HG03139 (cell line): Measurements from ENCODE around the gene PMCH.
"Not testable (repeated sequence)": the region's sequence is repeated elsewhere in the genome, so short reads cannot be mapped to it uniquely, and the experiment has no call there.

ENCODE experiments used
- ATAC-seq: cut with Tn5 transposase; IDR thresholded peaks from one replicate; pipeline ENCODE4 v1.9.1; 2021; ENCODE audit not compliant: unreplicated experiment

Gene PMCH, protein sequence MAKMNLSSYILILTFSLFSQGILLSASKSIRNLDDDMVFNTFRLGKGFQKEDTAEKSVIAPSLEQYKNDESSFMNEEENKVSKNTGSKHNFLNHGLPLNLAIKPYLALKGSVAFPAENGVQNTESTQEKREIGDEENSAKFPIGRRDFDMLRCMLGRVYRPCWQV

GRCh38 chr12:102197789-102198188 lies at the start of gene PMCH:
TSS of gene PMCH (minus strand) at chr12:102197833. CDS start at chr12:102197770, 63 bp downstream.
- no peak for ATAC-seq

DNA sequence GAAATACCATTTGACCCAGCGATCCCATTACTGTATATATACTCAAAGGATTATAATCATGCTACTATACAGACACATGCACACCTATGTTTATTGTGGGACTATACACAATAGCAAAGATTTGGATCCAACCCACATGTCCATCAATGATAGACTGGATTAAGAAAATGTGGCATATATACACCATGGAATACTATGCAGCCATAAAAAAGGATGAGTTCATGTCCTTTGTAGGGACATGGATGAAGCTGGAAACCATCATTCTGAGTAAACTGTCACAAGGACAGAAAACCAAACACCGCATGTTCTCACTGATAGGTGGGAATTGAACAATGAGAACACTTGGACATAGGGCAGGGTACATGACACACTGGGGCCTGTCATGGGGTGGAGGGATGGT lies 43.2 kb upstream of the PMCH start:
- not testable (repeated sequence) for ATAC-seq

GRCh38 chr12:102234599-102234998 lies 37.0 kb upstream of the PMCH start:
- no peak for ATAC-seq

GRCh38 chr12:102232446-102232845 lies 34.8 kb upstream of the PMCH start:
- no peak for ATAC-seq

DNA sequence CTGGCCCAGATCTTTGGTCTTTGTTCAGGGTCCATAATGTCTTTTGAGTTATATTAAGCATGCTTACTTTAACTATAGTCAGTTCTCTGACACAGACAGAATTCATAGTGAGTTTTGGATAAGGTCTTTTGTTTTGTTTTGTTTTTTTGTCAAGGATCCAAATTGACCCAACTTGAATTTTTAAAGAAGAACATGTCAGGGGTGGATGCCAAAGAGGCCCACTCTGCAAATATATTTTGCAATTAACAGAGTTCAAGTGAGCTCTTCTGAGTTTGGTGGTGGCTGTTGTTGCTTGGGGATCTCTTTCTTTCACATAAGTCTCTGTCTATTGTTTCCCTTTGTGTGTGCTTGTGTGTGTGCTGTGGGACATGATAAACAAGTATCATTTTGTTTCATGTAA lies 34.4 kb upstream of the PMCH start:
- no peak for ATAC-seq

DNA sequence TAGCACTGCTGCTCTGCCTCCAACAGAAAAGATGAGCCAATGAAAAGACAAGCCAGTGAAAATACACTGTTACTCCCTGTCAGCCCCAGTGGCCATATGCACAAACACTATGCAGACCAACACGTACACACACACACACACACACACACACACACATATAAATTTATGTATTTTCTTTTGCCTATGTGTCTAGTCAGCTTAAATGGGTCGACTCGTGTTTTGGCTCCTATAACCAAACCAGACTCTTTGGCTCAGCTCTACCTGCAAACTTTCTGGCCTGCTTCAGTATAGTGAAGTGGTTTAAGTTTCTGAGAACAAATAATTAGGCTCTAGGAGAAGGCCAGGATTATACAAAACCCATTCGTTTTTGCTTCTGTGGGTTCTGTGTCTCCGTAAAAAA lies 30.3 kb upstream of the PMCH start:
- ATAC-seq, result no peak

GRCh38 chr12:102220736-102221135 lies 23.1 kb upstream of the PMCH start:
- ATAC-seq, result no peak

DNA sequence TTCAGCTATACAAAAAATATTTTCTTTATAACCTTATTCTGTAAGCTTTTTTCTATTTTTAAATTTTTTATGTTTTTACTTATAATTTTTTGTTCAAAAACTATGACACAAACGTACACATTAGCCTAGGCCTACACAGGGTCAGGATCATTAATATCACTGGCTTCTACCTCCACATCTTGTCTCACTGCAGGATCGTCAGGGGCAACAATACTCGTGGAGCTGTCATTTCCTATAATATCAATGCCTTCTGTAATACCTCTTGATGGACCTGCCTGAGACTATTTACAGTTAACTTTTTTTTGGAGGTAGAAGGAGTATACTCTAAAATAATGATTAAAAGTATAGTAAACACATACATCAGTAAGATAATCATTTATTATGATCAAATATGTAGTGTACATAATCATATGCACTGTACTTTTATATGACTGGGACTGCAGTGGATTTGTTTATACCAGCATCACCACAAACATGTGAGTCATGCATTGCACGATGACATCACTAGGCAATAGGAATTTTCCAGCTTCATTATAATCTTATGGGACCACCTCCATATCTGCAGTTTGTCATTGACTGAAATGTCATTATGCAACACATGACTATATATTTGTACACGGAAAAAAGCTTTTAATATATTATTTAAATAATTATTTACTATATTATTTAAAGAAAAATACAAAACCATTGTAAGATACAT lies 18.5 kb upstream of the PMCH start:
- no peak for ATAC-seq

- ATAC-seq, result no peak
Measured at GRCh38 chr12:102204025-102204424, 6.4 kb upstream of the PMCH start.

DNA sequence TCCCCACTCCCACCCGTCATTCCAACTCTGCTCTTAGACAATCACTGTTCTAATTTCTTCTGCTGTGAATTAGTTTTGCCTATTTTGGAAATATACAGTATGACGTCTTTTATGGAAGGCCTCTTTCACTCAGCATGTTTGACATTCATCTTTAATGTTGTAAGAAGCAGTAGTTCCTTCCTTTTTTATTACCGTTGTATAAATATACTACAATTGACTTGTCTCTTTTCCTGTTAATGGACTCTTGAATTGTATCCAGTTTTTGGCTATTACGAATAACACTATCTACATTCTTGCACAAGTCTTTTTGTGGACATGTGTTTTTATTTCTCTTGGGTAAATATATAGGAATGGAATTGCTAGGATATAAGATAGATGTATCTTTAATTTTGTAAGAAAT lies 4.9 kb upstream of the PMCH start:
- no peak for ATAC-seq

GRCh38 chr12:102201436-102202061 lies 3.9 kb upstream of the PMCH start:
- ATAC-seq, result no peak

GRCh38 chr12:102195826-102196225 lies 1.8 kb downstream of the PMCH start:
- no peak for ATAC-seq

DNA sequence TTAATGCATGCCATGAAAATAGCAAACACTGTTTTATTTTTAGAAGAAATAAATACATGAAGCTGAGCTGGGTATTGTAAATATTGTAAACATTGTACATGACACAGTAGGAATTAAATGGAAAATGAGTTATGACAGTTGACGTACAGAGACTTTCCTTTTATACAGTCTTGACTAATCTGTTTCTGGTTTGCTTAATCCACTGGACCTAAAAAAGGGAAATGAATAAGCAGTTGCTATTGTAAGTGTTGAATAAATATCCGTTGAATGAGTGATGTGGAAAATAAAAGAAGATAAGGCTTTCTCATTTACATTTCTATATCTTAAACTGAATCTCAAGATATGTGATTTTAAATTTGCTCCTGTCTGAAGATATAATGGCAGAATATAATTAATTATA lies 15.0 kb downstream of the PMCH start:
- ATAC-seq, result no peak

DNA sequence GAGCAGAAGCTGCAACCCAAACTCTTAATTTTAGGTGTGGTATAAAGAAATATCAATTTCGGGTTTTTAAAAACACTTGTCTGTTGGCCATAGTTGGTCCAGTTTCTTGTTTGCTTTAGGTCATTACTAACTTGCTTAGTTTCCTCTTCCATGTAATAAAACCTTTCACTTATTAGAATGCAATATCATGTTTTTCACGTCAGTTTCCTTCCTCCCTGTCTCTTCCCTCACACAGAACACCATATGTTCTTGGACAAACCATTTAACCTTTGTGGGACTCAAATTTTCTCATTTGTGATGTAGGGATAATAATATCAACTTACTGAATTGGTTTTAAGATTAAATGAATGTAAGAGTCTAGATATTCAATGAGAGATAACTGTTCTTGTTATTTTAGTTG lies 22.9 kb downstream of the PMCH start:
- ATAC-seq, result no peak

GRCh38 chr12:102174117-102174516 lies 23.5 kb downstream of the PMCH start:
- ATAC-seq, result no peak

DNA sequence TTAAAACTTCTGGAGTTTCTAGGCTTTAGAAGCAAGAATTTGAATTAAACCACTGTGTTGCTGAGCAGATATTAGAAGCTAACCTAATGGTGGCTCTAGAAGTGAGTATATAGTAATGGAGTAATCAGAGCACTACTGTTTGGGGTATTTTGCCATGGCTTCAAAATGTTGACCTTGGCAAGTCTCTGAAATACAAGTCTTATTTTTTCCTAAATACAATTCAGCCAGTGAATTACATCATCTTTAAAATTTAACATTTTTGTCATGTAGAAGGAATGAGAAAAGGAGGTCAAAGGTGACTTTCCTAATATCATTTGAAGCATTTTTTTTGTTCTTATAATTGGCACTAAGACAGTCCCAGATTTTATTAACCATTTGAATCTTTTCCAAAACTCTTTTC lies 25.2 kb downstream of the PMCH start:
- ATAC-seq, result no peak

DNA sequence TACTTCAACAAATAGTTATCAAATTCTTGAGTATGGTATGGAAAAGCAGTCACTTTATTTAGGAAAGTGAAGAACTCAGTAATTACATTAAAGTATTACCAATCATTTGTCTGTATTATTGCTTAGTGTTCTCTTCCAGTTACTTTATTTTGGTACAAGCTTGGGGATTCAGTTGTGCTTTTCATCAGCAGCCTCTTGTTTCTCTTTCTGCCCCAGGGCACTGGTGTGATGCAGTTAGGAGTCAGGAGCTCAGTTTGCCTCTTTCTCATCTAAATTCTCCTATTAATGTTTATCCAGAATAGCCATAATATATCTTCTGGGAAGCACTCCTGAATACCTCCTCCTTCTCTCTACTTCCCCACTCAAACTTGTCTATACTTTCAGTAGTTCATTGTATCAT lies 25.7 kb downstream of the PMCH start:
- ATAC-seq, result no peak

DNA sequence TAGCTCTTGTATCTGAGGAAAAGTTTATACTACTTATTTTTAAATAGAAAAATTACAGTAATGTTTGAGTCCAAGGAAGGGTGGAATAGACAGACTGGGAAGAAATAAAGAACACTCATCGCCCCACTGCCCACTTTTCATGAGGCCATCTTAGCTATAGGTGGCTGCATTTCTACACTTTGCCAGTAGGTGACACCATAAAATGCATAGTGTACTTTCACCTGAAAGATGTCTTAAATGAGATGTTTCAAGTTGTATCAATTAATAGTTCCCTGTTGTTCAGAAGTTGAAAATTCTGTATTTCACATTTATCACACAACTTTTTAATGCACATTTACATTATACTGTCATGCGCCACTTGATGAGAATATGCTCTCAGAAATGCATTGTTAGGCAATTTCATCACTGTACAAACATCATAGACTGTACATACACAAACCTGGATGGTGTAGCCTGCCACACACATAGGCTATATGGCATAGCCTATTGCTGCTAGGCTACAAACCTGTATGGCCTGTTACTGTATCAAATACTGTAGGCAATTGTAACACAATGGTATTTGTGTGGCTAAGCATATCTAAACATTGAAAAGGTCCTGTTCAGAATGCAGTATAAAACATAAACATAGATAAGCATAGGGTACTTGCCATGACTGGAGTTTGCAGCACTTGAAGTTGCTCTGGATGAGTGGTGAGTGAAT lies 27.6 kb downstream of the PMCH start:
- no peak for ATAC-seq

GRCh38 chr12:102167821-102168604 lies 29.6 kb downstream of the PMCH start:
- no peak for ATAC-seq

DNA sequence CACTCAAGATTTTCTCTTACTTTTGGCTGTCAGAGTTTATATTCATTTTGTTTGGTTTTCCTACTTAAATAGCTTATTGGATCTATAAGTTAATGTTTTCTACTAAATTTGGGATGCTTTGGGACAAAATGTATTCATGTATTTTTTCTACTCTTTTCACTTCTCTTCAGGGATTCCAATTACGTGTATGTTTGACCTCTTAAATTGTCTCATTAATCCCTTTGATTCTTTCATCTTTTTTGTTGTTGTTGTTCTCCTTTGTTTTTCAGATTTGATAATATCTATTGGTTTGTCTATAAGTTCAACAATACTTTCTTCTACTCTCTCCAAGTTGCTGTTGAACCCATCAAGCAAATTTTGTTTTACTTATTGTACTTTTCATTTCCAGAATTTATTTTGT lies 34.2 kb downstream of the PMCH start:
- ATAC-seq, result no peak

DNA sequence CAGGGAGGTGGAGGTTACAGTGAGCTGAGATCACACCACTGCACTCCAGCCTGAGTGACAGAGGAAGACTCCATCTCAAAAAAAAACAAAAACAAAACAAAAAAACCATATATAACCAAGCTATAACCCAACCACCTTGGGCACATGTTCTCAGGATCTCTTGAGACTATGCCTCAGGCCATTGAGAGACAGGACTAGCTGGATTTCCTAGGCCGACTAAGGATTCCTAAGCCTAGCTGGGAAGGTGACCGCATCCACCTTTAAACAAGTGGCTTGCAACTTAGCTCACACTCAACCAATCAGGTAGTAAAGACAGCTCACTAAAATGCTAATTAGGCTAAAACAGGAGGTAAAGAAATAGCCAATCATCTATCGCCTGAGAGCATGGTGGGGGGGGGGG lies 42.4 kb downstream of the PMCH start:
- not testable (repeated sequence) for ATAC-seq
